ENCODE measurements around the gene BTNL3. TPM values are rescaled to one million over a fixed set of nuclear protein-coding genes. Genes with fewer than 3 reads are reported as not detected.

Gene BTNL3
- total and polyA plus RNA-seq, 4 donors = 0.08 to 0.19 TPM; not detected in 2

- H3K36me3 ChIP-seq (ENCODE audit: control insufficient read depth in 4 of 4, insufficient read depth in 3 of 4, low read depth in 1 of 4, low read length in 3 of 4) = no peaks in the 10 kb centered on the region
- WGBS = 81% methylated on average over 11 of the region's 11 CpGs
- H3K4me3 ChIP-seq (ENCODE audit: low read depth in 1 of 3, low read length in 3 of 3) = no peak overlapping the region
These were observed 38.9 kb downstream of the BTNL3 start for GRCh38 chr5:181027452-181028031.

GRCh38 chr5:181028032-181028819, 39.6 kb downstream of the BTNL3 start:
- 78% methylated on average over 26 of the region's 26 CpGs for whole genome bisulfite sequencing
- no peak overlapping the region for H3K4me3 ChIP-seq (ENCODE audit: low read depth in 1 of 3, low read length in 3 of 3)
- DNase-seq (ENCODE audit: low spot score) = no peak

More at GRCh38 chr5:181027452-181028031, 38.9 kb downstream of the BTNL3 start:
- TF ChIP-seq RAD21 (IDR thresholded peaks at IDR 0.05) = no peak
- Histone ChIP-seq H3K4me1 (ENCODE audit: control insufficient read depth in 4 of 4, insufficient read depth in 4 of 4, low read length in 3 of 4) (no peaks in the 10 kb centered on the region), H3K27me3 (ENCODE audit: control insufficient read depth in 4 of 4, insufficient read depth in 4 of 4, low read length in 3 of 4) (peaks cover 0 to 4% (median 0%) of the 10 kb centered on the region in 4 donors), H3K27ac (ENCODE audit: low read depth in 1 of 2, low read length in 2 of 2) (no peak overlapping the region), H3K9me3 (ENCODE audit: control insufficient read depth in 4 of 4, low read length in 3 of 4) (peaks cover 0 to 5% (median 1%) of the 10 kb centered on the region in 4 donors), H3K9ac (ENCODE audit: low read depth in 1 of 2, low read length in 2 of 2) (no peak overlapping the region)
- no peak for DNase-seq (ENCODE audit: low spot score)

GRCh38 chr5:181031716-181032115, 43.1 kb downstream of the BTNL3 start:
- H3K9me3 ChIP-seq (ENCODE audit: control insufficient read depth in 4 of 4, low read length in 3 of 4) = peaks cover 0 to 1% (median 0%) of the 10 kb centered on the region in 4 donors
- no peaks in the 10 kb centered on the region for H3K4me1 ChIP-seq (ENCODE audit: control insufficient read depth in 4 of 4, insufficient read depth in 4 of 4, low read length in 3 of 4)
- no peak for TF ChIP-seq YY1 (IDR thresholded peaks at IDR 0.05)
- no peak for TF ChIP-seq TAF1 (conservative IDR thresholded peaks at IDR 0.05)
- TF ChIP-seq FOXA1 (IDR thresholded peaks at IDR 0.05) = no peak
- no peak for TF ChIP-seq ZBTB33 (IDR thresholded peaks at IDR 0.05)
- TF ChIP-seq FOXA2 (IDR thresholded peaks at IDR 0.05) = no peak
- TF ChIP-seq CTCF (IDR thresholded peaks at IDR 0.05; ENCODE audit: low read depth, low read length, missing input control) = no peak
- TF ChIP-seq GABPA (IDR thresholded peaks at IDR 0.05 in 1 of 2, conservative IDR thresholded peaks at IDR 0.05 in 1 of 2) = no peak
- TF ChIP-seq HNF4A (conservative IDR thresholded peaks at IDR 0.05) = no peak
- DNase-seq (ENCODE audit: low spot score) = no peak
- H3K36me3 ChIP-seq (ENCODE audit: control insufficient read depth in 4 of 4, insufficient read depth in 3 of 4, low read depth in 1 of 4, low read length in 3 of 4) = no peaks in the 10 kb centered on the region
- WGBS = 85% methylated on average over 3 of the region's 3 CpGs
- no peaks in the 10 kb centered on the region for H3K27me3 ChIP-seq (ENCODE audit: control insufficient read depth in 4 of 4, insufficient read depth in 4 of 4, low read length in 3 of 4)
- H3K9ac ChIP-seq (ENCODE audit: low read depth in 1 of 2, low read length in 2 of 2) = no peak overlapping the region
- no peak overlapping the region for H3K4me3 ChIP-seq (ENCODE audit: low read depth in 1 of 3, low read length in 3 of 3)
- no peak overlapping the region for H3K27ac ChIP-seq (ENCODE audit: low read depth in 1 of 2, low read length in 2 of 2)

More at GRCh38 chr5:181028032-181028819, 39.6 kb downstream of the BTNL3 start:
- TF ChIP-seq MAX (IDR thresholded peaks at IDR 0.05) (no peak), FOXA2 (IDR thresholded peaks at IDR 0.05) (no peak), FOXA1 (IDR thresholded peaks at IDR 0.05) (no peak)
- H3K27ac ChIP-seq (ENCODE audit: low read depth in 1 of 2, low read length in 2 of 2) = no peak overlapping the region
- H3K27me3 ChIP-seq (ENCODE audit: control insufficient read depth in 4 of 4, insufficient read depth in 4 of 4, low read length in 3 of 4) = peaks cover 0 to 4% (median 0%) of the 10 kb centered on the region in 4 donors
- no peak overlapping the region for H3K9ac ChIP-seq (ENCODE audit: low read depth in 1 of 2, low read length in 2 of 2)
- H3K4me1 ChIP-seq (ENCODE audit: control insufficient read depth in 4 of 4, insufficient read depth in 4 of 4, low read length in 3 of 4) = no peaks in the 10 kb centered on the region
- no peaks in the 10 kb centered on the region for H3K36me3 ChIP-seq (ENCODE audit: control insufficient read depth in 4 of 4, insufficient read depth in 3 of 4, low read depth in 1 of 4, low read length in 3 of 4)
- H3K9me3 ChIP-seq (ENCODE audit: control insufficient read depth in 4 of 4, low read length in 3 of 4) = peaks cover 0 to 5% (median 1%) of the 10 kb centered on the region in 4 donors
